Lower leg skin (tissue), 3 donors: Measurements from ENCODE around the gene ANKRD18B.
"Not testable (repeated sequence)": the region's sequence is repeated elsewhere in the genome, so short reads cannot be mapped to it uniquely, and the experiment has no call there.

Source experiments
- CTCF ChIP-seq, 3 donors: fragments of 450-650 bp; IDR thresholded peaks; one replicate each; pipeline ENCODE4 v1.5.1; 2016; ENCODE audit warnings: antibody characterized with exemption in 3 of 3, mild to moderate bottlenecking in 3 of 3, moderate library complexity in 2 of 3
- POLR2A ChIP-seq, 2 donors: fragments of 450-650 bp; IDR thresholded peaks; one replicate each; pipeline ENCODE4 v1.6.1; 2016 to 2017; ENCODE audit warnings: antibody characterized with exemption in 2 of 2, mild to moderate bottlenecking in 1 of 2, moderate library complexity in 1 of 2

DNA sequence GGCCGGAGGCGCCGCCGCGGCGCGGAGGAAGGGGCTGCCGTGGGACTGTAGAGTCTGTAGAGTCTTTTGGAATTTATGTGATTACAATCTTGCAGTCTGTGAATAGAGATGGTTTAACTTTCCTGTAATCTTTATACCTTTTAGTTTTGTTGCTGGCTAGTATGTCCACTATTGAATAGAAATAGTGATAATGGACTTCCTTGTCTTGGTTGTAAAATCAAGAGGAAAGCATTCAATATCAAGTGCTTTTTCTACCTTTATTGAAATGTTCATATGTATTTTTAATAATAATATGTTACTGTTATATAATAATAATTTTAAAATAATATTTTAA lies 12.9 kb upstream of the ANKRD18B start:
- TF ChIP-seq CTCF, POLR2A (IDR thresholded peaks at IDR 0.05): not testable (repeated sequence)
